ENCODE results near the gene TBCK.

Gene TBCK

GRCh38 chr4:106277140-106277675 lies 38.8 kb downstream of the TBCK start:
- Histone ChIP-seq H3K4me1 (ENCODE audit: low read length) (peaks cover 24% of the 10 kb centered on the region), H3K27me3 (replicated peaks; ENCODE audit: insufficient read depth, low read length) (no peaks in the 10 kb centered on the region), H3K9me3 (replicated peaks; ENCODE audit: insufficient read depth, low read length) (no peaks in the 10 kb centered on the region), H4K20me1 (ENCODE audit: insufficient read depth, low read length) (no peaks in the 10 kb centered on the region), H2AFZ (ENCODE audit: low read length) (no peak overlapping the region), H3K9ac (ENCODE audit: low read length) (no peak overlapping the region), H3K4me3 (ENCODE audit: low read length) (no peak overlapping the region), H3K27ac (ENCODE audit: low read length) (no peak overlapping the region), H3K4me2 (ENCODE audit: low read depth, low read length) (no peak overlapping the region), H3K79me2 (ENCODE audit: low read length) (no peaks in the 10 kb centered on the region), H3F3A (ENCODE audit: insufficient read depth, low read length) (peaks cover 13% of the 10 kb centered on the region; the same call in 1 of the 2 replicates), H3K36me3 (replicated peaks; ENCODE audit: insufficient read depth, low read length) (no peaks in the 10 kb centered on the region), H3K9me2 (replicated peaks; ENCODE audit: insufficient read depth, low read length) (no peaks in the 10 kb centered on the region)
- no peak for TF ChIP-seq CTCF (IDR thresholded peaks at IDR 0.05; ENCODE audit: low read length)
- no peak for TF ChIP-seq EZH2phosphoT487 (IDR thresholded peaks at IDR 0.05; ENCODE audit: low read length)
- no peak for TF ChIP-seq EZH2 (optimal IDR thresholded peaks at IDR 0.05; ENCODE audit: low read depth, low read length)
- DNase-seq: no peak

GRCh38 chr4:106273831-106274230 lies 42.2 kb downstream of the TBCK start:
- H3K79me2 ChIP-seq (ENCODE audit: low read length): no peaks in the 10 kb centered on the region

GRCh38 chr4:106270736-106271135 lies 45.3 kb downstream of the TBCK start:
- Histone ChIP-seq H4K20me1 (ENCODE audit: insufficient read depth, low read length) (no peaks in the 10 kb centered on the region), H3K27ac (ENCODE audit: low read length) (no peak overlapping the region), H3K79me2 (ENCODE audit: low read length) (no peaks in the 10 kb centered on the region), H3K9me2 (replicated peaks; ENCODE audit: insufficient read depth, low read length) (no peaks in the 10 kb centered on the region), H2AFZ (ENCODE audit: low read length) (no peak overlapping the region), H3K27me3 (replicated peaks; ENCODE audit: insufficient read depth, low read length) (no peaks in the 10 kb centered on the region), H3K36me3 (replicated peaks; ENCODE audit: insufficient read depth, low read length) (no peaks in the 10 kb centered on the region), H3K4me3 (ENCODE audit: low read length) (no peak overlapping the region), H3K9ac (ENCODE audit: low read length) (no peak overlapping the region), H3K4me1 (ENCODE audit: low read length) (peaks cover 11% of the 10 kb centered on the region; the same call in 1 of the 2 replicates), H3K9me3 (replicated peaks; ENCODE audit: insufficient read depth, low read length) (no peaks in the 10 kb centered on the region), H3K4me2 (ENCODE audit: low read depth, low read length) (no peak overlapping the region; the same call in 1 of the 2 replicates), H3F3A (ENCODE audit: insufficient read depth, low read length) (no peaks in the 10 kb centered on the region)
- TF ChIP-seq EZH2phosphoT487 (IDR thresholded peaks at IDR 0.05; ENCODE audit: low read length) (no peak), CTCF (IDR thresholded peaks at IDR 0.05; ENCODE audit: low read length) (no peak), EZH2 (optimal IDR thresholded peaks at IDR 0.05; ENCODE audit: low read depth, low read length) (no peak)
- DNase-seq: no peak

More at GRCh38 chr4:106273831-106274230, 42.2 kb downstream of the TBCK start:
- Histone ChIP-seq H3K4me3 (ENCODE audit: low read length) (no peak overlapping the region), H3K4me2 (ENCODE audit: low read depth, low read length) (no peak overlapping the region), H3K9me2 (replicated peaks; ENCODE audit: insufficient read depth, low read length) (no peaks in the 10 kb centered on the region), H2AFZ (ENCODE audit: low read length) (no peak overlapping the region), H4K20me1 (ENCODE audit: insufficient read depth, low read length) (no peaks in the 10 kb centered on the region), H3K27ac (ENCODE audit: low read length) (no peak overlapping the region), H3K36me3 (replicated peaks; ENCODE audit: insufficient read depth, low read length) (no peaks in the 10 kb centered on the region), H3K27me3 (replicated peaks; ENCODE audit: insufficient read depth, low read length) (no peaks in the 10 kb centered on the region), H3K4me1 (ENCODE audit: low read length) (peaks cover 11% of the 10 kb centered on the region; the same call in 1 of the 2 replicates), H3F3A (ENCODE audit: insufficient read depth, low read length) (no peaks in the 10 kb centered on the region), H3K9me3 (replicated peaks; ENCODE audit: insufficient read depth, low read length) (no peaks in the 10 kb centered on the region), H3K9ac (ENCODE audit: low read length) (no peak overlapping the region)
- TF ChIP-seq EZH2phosphoT487 (IDR thresholded peaks at IDR 0.05; ENCODE audit: low read length): no peak
- no peak for TF ChIP-seq EZH2 (optimal IDR thresholded peaks at IDR 0.05; ENCODE audit: low read depth, low read length)
- no peak for TF ChIP-seq CTCF (IDR thresholded peaks at IDR 0.05; ENCODE audit: low read length)
- no peak for DNase-seq

Data from MM.1S (cell line).